AG10803 (cell line): ENCODE measurements around the gene SBNO1.
A peak's percentile ranks its signal among the peaks of the same experiment; 100 is the strongest.

Experiments
- DNase-seq: peaks from one replicate; pipeline ENCODE4 v3.0.0; 2010; ENCODE audit warnings: low read depth
- H3K4me3 ChIP-seq: 2 replicates; pipeline ENCODE4 v1.5.1; 2011; ENCODE audit warnings: mild to moderate bottlenecking, low read length, control low read depth
- TF ChIP-seq, protein P1 (sequence below): conservative IDR thresholded peaks from 2 replicates; pipeline ENCODE4 v1.5.1; 2011; ENCODE audit warnings: mild to moderate bottlenecking, low read length, control low read depth, inconsistent platforms

The SBNO1 gene

DNA sequence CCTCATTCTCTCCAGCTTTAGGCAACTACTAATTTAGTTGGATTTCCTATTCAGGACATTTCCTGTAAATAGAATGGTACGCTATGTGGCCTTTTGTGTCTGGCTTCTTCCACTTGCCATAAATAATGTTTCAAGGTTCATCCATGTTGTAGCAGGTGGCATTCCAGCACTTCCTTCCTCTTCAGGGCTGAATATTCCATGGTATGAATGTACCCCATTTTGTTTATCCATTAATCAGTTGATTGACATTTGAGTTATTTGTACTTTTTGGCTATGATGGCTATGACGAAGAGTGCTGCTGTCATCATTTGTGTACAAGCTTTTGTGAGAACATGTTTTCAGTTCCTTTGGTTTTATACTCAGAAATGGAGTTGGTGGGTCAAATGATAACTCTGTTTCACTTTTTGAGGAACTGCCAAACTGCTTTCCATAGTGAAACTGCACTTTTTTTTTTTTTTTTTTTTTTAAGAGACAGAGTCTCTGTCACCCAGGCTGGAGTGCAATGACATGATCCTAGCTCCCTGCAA, 86.5 kb downstream of the SBNO1 start:
- H3K4me3 ChIP-seq = no peak overlapping the region
- DNase-seq = no peak
- TF ChIP-seq, protein P1, sequence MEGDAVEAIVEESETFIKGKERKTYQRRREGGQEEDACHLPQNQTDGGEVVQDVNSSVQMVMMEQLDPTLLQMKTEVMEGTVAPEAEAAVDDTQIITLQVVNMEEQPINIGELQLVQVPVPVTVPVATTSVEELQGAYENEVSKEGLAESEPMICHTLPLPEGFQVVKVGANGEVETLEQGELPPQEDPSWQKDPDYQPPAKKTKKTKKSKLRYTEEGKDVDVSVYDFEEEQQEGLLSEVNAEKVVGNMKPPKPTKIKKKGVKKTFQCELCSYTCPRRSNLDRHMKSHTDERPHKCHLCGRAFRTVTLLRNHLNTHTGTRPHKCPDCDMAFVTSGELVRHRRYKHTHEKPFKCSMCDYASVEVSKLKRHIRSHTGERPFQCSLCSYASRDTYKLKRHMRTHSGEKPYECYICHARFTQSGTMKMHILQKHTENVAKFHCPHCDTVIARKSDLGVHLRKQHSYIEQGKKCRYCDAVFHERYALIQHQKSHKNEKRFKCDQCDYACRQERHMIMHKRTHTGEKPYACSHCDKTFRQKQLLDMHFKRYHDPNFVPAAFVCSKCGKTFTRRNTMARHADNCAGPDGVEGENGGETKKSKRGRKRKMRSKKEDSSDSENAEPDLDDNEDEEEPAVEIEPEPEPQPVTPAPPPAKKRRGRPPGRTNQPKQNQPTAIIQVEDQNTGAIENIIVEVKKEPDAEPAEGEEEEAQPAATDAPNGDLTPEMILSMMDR = no peak

DNA sequence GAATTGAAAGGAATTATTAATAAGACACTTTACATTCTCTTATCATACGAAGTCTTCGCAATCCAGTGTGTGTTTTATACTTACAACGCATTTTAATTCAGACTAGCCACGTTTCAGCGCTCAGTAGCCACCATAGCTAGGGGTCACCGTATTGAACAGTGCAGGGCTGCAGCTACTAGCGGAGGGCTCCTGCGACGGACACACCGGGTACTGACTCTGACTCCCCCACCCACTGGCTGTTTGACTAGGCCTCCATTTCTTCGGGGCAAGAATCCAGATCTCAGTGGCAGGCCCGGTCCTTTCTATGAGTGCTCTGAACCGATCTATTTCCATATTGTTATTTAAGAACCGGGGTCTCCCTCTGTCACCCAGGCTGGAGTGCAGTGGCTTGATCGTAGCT, 91.5 kb downstream of the SBNO1 start:
- H3K4me3 ChIP-seq = no peak overlapping the region
- TF ChIP-seq, protein P1 = no peak
- no peak for DNase-seq

DNA sequence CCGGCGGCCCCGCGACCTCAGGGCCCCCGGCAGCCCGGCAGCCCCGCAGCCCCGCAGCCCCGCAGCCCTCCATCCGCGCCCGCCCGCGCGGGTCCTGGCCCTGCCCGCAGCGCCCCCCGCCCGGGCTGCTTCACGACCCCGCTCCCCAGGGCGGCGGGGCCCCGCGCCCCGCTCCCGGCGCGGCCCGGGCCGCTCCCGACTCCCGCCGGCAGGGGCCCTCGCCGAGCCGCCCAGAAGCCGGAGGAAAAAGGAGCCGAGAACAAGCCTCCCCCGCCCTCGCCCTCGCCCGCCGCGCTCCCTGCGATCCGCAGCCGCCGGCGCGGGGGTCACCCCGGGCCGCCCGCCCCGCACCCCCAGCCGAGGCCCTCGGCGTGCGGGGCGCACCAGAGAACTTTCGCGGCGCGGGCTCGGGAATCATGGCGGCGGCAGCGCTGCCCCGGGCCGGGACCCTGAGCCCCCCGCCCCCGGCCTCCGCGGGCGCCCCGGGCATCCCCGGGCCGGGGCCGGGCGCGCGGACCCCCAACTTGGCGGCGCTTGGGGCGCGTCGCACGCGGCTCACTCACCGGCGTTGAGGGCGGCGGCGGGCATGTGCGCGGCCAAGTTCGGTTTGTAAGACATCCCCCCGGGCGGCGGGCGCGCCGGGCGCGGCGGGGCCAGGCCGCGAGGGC, 93.5 kb downstream of the SBNO1 start:
- peak; percentile 55 for DNase-seq
- TF ChIP-seq, protein P1 = peak; percentile 35
- peak overlapping the region; percentile 71 for H3K4me3 ChIP-seq

DNA sequence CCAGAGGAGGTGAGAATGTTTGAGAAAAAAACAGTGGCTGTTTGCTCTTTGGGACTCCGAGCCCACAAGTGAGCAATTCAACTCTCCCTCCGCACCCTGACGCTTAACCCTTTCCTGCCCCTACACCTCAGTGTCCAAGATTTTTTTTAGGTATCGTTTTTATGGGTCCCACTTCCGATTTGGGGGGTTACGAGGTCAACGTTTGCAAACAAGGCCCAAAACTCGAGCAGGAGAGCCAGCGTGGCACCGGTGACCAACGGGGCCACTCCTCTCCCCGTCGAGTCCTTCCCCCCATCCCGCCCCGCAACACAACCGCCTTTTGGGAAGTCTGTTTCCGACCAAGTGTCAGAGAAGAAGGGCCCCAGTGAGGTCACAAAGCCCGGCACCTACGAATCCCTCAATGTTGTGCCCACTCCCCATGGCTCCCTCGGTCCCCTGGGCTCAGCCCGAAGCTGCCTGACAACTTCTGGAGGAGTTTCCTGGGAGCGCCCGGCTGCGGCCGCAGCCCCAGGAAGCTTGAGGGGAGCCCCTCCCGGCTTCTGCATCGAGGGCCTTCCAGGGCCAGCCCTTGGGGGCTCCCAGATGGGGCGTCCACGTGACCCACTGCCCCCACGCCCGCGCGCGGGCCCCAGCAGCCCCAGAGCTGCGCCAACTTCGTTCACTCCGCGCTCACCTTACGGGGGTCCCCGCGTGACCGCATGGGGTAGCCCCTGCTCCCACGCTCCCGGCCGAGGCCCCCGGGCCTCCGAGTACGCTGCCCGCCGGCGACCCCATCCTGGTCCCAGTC, 94.2 kb downstream of the SBNO1 start:
- DNase-seq = peak; percentile 58
- TF ChIP-seq, protein P1 = no peak
- peak overlapping the region; percentile 71 for H3K4me3 ChIP-seq

DNA sequence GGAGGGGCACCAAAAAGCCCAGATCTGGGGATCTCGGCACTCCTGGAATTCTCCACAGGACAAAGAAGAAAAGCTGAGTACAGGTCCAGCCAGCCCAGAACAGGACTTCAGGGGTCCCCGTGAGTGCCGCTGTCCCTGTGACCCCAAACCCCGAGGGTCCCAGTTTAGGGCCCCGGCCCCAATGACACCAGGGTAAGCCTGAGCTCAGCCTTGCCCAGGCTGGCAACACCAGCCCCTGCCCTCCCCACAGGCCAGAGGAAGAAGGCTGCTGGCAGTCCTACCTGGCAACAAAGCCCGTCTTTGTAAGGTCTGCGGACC, 94.8 kb downstream of the SBNO1 start:
- TF ChIP-seq, protein P1 = no peak

DNA sequence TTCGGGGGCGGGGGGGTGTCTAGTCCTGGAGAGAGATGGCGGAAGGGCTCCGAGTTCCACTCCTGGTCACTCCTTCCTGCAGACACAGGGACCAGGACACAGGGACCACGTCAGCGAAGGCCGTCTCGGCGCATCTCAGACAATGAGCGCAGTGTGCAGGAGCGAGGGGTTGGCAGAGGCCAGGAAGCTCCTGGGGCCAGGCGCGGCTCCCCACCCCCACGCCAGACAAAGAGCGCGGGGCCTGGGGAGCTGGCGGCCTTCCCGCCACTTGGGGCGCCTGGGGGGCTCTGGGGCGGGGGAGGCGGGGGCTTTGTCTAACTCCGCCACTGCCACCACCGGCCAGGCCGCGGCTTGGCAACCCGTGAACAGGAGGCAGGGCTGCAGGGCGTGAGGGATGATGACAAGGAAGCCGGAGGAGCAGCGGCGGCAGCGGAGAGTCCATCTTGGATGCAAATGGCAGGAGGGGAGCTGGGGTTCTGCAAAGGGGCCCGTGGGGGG, 95.2 kb downstream of the SBNO1 start:
- H3K4me3 ChIP-seq = peak overlapping the region; percentile 71
- TF ChIP-seq, protein P1 = no peak
- DNase-seq = peak; percentile 71

More for the DNA sequence above, 94.8 kb downstream of the SBNO1 start:
- H3K4me3 ChIP-seq = peak overlapping the region; percentile 71
- DNase-seq = no peak
